Kidney epithelial cell (primary cell): ENCODE measurements around the gene ARL13A. TPM values are rescaled to one million over a fixed set of nuclear protein-coding genes. Genes with fewer than 3 reads are reported as not detected.
A peak's percentile ranks its signal among the peaks of the same experiment; 100 is the strongest.

Experiments
- DNase-seq: peaks from one replicate; pipeline ENCODE4 v3.0.0-alpha.2; 2010; ENCODE audit warnings: low read depth
- H3K27me3 ChIP-seq: 2 replicates; pipeline ENCODE4 v1.6.0; 2011; ENCODE audit warnings: low read length; ENCODE audit not compliant: control insufficient read depth, insufficient read depth
- H3K36me3 ChIP-seq: 2 replicates; pipeline ENCODE4 v1.5.1; 2011; ENCODE audit warnings: low read length; ENCODE audit not compliant: control insufficient read depth, insufficient read depth
- H3K4me3 ChIP-seq: 2 replicates; pipeline ENCODE4 v1.5.1; 2011; ENCODE audit warnings: low read depth, mild to moderate bottlenecking, control low read depth, low read length
- CTCF ChIP-seq: IDR thresholded peaks from 2 replicates; pipeline ENCODE4 v1.5.1; 2011; ENCODE audit warnings: mild to moderate bottlenecking, moderate library complexity, low read length, control low read depth, inconsistent platforms; ENCODE audit not compliant: insufficient read depth, poor library complexity, severe bottlenecking
- total RNA-seq: library from RNA; depleted of rRNA; stranded (reverse); fragments of >200 nt; gene quantifications from 2 replicates; pipeline ENCODE4 v1.2.3, GENCODE V29; 2015

Gene ARL13A
- not detected in 2 replicates for total RNA-seq

- Histone ChIP-seq H3K4me3 (no peak within 1 kb of the TSS), H3K27me3 (no peaks in the 10 kb centered on the region), H3K36me3 (no peaks in the 10 kb centered on the region)
- DNase-seq = no peak
- TF ChIP-seq CTCF = no peak
Measured at GRCh38 chrX:100969408-100969807, at the start of gene ARL13A. Gene ARL13A (plus strand): TSS chrX:100969708. CDS start chrX:100973690, 3,982 bp downstream.

- TF ChIP-seq CTCF = no peak
- Histone ChIP-seq H3K4me3 (no peak overlapping the region), H3K27me3 (no peaks in the 10 kb centered on the region), H3K36me3 (no peaks in the 10 kb centered on the region)
- DNase-seq = no peak
Measured at GRCh38 chrX:100924375-100924774, 45.1 kb upstream of the ARL13A start.

- no peak for DNase-seq
- TF ChIP-seq CTCF = no peak
- Histone ChIP-seq H3K4me3 (no peak overlapping the region), H3K36me3 (no peaks in the 10 kb centered on the region), H3K27me3 (no peaks in the 10 kb centered on the region)
Measured at GRCh38 chrX:100926453-100926852, 43.1 kb upstream of the ARL13A start.

- Histone ChIP-seq H3K4me3 (peak within 1 kb of the TSS; percentile 43), H3K36me3 (no peaks in the 10 kb centered on the region), H3K27me3 (no peaks in the 10 kb centered on the region)
- no peak for DNase-seq
- TF ChIP-seq CTCF = no peak
Measured at GRCh38 chrX:100928660-100929613, 40.6 kb upstream of the ARL13A start, which contains the start of gene XKRX. Gene XKRX (minus strand): TSS chrX:100928917. CDS start chrX:100928304, 613 bp downstream.

GRCh38 chrX:100931218-100931924, 38.1 kb upstream of the ARL13A start:
- Histone ChIP-seq H3K27me3 (no peaks in the 10 kb centered on the region), H3K4me3 (no peak overlapping the region), H3K36me3 (no peaks in the 10 kb centered on the region)
- TF ChIP-seq CTCF = no peak
- DNase-seq = no peak
